ENCODE results near the gene ARHGAP5. TPM values are rescaled to one million over a fixed set of nuclear protein-coding genes. Genes with fewer than 3 reads are reported as not detected.

ARHGAP5 gene
- total and polyA plus RNA-seq, 2 donors = 25.9 to 64.1 TPM

GRCh38 chr14:32081901-32082300 is 4.8 kb downstream of the ARHGAP5 start:
- H3K4me3 ChIP-seq (ENCODE audit: low read length in 2 of 2) = no peak overlapping the region
- no peaks in the 10 kb centered on the region for H3K36me3 ChIP-seq (ENCODE audit: control insufficient read depth in 2 of 2, insufficient read depth in 2 of 2, low read length in 1 of 2)
- peaks cover 0 to 5% of the 10 kb centered on the region in 2 donors for H3K4me1 ChIP-seq (ENCODE audit: control insufficient read depth in 2 of 2, insufficient read depth in 2 of 2, low read length in 2 of 2)
- no peak overlapping the region for H3K27ac ChIP-seq (ENCODE audit: low read depth in 1 of 2, low read length in 1 of 2)
- 96% methylated on average over 7 of the region's 7 CpGs for WGBS
- no peak for DNase-seq (ENCODE audit: low read depth in 6 of 9, low spot score in 9 of 9)
- peaks cover 0 to 6% of the 10 kb centered on the region in 2 donors for H3K9me3 ChIP-seq (ENCODE audit: control insufficient read depth in 2 of 2, insufficient read depth in 1 of 2, low read length in 1 of 2)
- no peaks in the 10 kb centered on the region for H3K27me3 ChIP-seq (ENCODE audit: control insufficient read depth in 2 of 2, insufficient read depth in 1 of 2, low read length in 1 of 2)

GRCh38 chr14:32083315-32083624 is 6.2 kb downstream of the ARHGAP5 start:
- Histone ChIP-seq H3K27ac (ENCODE audit: low read depth in 1 of 2, low read length in 1 of 2) (no peak overlapping the region), H3K36me3 (ENCODE audit: control insufficient read depth in 2 of 2, insufficient read depth in 2 of 2, low read length in 1 of 2) (no peaks in the 10 kb centered on the region), H3K27me3 (ENCODE audit: control insufficient read depth in 2 of 2, insufficient read depth in 1 of 2, low read length in 1 of 2) (no peaks in the 10 kb centered on the region), H3K4me3 (ENCODE audit: low read length in 2 of 2) (no peak overlapping the region), H3K4me1 (ENCODE audit: control insufficient read depth in 2 of 2, insufficient read depth in 2 of 2, low read length in 2 of 2) (peaks cover 0 to 5% of the 10 kb centered on the region in 2 donors), H3K9me3 (ENCODE audit: control insufficient read depth in 2 of 2, insufficient read depth in 1 of 2, low read length in 1 of 2) (no peaks in the 10 kb centered on the region)
- no peak for DNase-seq (ENCODE audit: low read depth in 6 of 9, low spot score in 9 of 9)

- H3K27ac ChIP-seq (ENCODE audit: low read depth in 1 of 2, low read length in 1 of 2) = no peak overlapping the region
- peaks cover 0 to 3% of the 10 kb centered on the region in 2 donors for H3K4me1 ChIP-seq (ENCODE audit: control insufficient read depth in 2 of 2, insufficient read depth in 2 of 2, low read length in 2 of 2)
- no peaks in the 10 kb centered on the region for H3K27me3 ChIP-seq (ENCODE audit: control insufficient read depth in 2 of 2, insufficient read depth in 1 of 2, low read length in 1 of 2)
- H3K36me3 ChIP-seq (ENCODE audit: control insufficient read depth in 2 of 2, insufficient read depth in 2 of 2, low read length in 1 of 2) = no peaks in the 10 kb centered on the region
- no peak overlapping the region for H3K4me3 ChIP-seq (ENCODE audit: low read length in 2 of 2)
- H3K9me3 ChIP-seq (ENCODE audit: control insufficient read depth in 2 of 2, insufficient read depth in 1 of 2, low read length in 1 of 2) = no peaks in the 10 kb centered on the region
- DNase-seq (ENCODE audit: low read depth in 6 of 9, low spot score in 9 of 9) = no peak
These were observed 6.7 kb downstream of the ARHGAP5 start for GRCh38 chr14:32083789-32084188.

- no peaks in the 10 kb centered on the region for H3K27me3 ChIP-seq (ENCODE audit: control insufficient read depth in 2 of 2, insufficient read depth in 1 of 2, low read length in 1 of 2)
- no peak overlapping the region for H3K4me3 ChIP-seq (ENCODE audit: low read length in 2 of 2)
- DNase-seq (ENCODE audit: low read depth in 6 of 9, low spot score in 9 of 9) = no peak
- no peaks in the 10 kb centered on the region for H3K36me3 ChIP-seq (ENCODE audit: control insufficient read depth in 2 of 2, insufficient read depth in 2 of 2, low read length in 1 of 2)
- WGBS = 95% methylated on average over 3 of the region's 3 CpGs
- H3K27ac ChIP-seq (ENCODE audit: low read depth in 1 of 2, low read length in 1 of 2) = no peak overlapping the region
- H3K9me3 ChIP-seq (ENCODE audit: control insufficient read depth in 2 of 2, insufficient read depth in 1 of 2, low read length in 1 of 2) = no peaks in the 10 kb centered on the region
- no peaks in the 10 kb centered on the region for H3K4me1 ChIP-seq (ENCODE audit: control insufficient read depth in 2 of 2, insufficient read depth in 2 of 2, low read length in 2 of 2)
These were observed 8.2 kb downstream of the ARHGAP5 start for GRCh38 chr14:32085182-32085844.

GRCh38 chr14:32085845-32086383 is 8.8 kb downstream of the ARHGAP5 start:
- H3K9me3 ChIP-seq (ENCODE audit: control insufficient read depth in 2 of 2, insufficient read depth in 1 of 2, low read length in 1 of 2) = no peaks in the 10 kb centered on the region
- no peak for DNase-seq (ENCODE audit: low read depth in 6 of 9, low spot score in 9 of 9)
- 93% methylated on average over 2 of the region's 2 CpGs for WGBS
- H3K27me3 ChIP-seq (ENCODE audit: control insufficient read depth in 2 of 2, insufficient read depth in 1 of 2, low read length in 1 of 2) = no peaks in the 10 kb centered on the region
- H3K4me3 ChIP-seq (ENCODE audit: low read length in 2 of 2) = no peak overlapping the region
- no peaks in the 10 kb centered on the region for H3K4me1 ChIP-seq (ENCODE audit: control insufficient read depth in 2 of 2, insufficient read depth in 2 of 2, low read length in 2 of 2)
- peaks cover 0 to 4% of the 10 kb centered on the region in 2 donors for H3K36me3 ChIP-seq (ENCODE audit: control insufficient read depth in 2 of 2, insufficient read depth in 2 of 2, low read length in 1 of 2)
- H3K27ac ChIP-seq (ENCODE audit: low read depth in 1 of 2, low read length in 1 of 2) = no peak overlapping the region

- H3K27me3 ChIP-seq (ENCODE audit: control insufficient read depth in 2 of 2, insufficient read depth in 1 of 2, low read length in 1 of 2) = no peaks in the 10 kb centered on the region
- no peak overlapping the region for H3K4me3 ChIP-seq (ENCODE audit: low read length in 2 of 2)
- 96% methylated on average over 3 of the region's 3 CpGs for WGBS
- no peaks in the 10 kb centered on the region for H3K9me3 ChIP-seq (ENCODE audit: control insufficient read depth in 2 of 2, insufficient read depth in 1 of 2, low read length in 1 of 2)
- no peaks in the 10 kb centered on the region for H3K4me1 ChIP-seq (ENCODE audit: control insufficient read depth in 2 of 2, insufficient read depth in 2 of 2, low read length in 2 of 2)
- H3K36me3 ChIP-seq (ENCODE audit: control insufficient read depth in 2 of 2, insufficient read depth in 2 of 2, low read length in 1 of 2) = peaks cover 0 to 9% of the 10 kb centered on the region in 2 donors
- no peak for DNase-seq (ENCODE audit: low read depth in 6 of 9, low spot score in 9 of 9)
- no peak overlapping the region for H3K27ac ChIP-seq (ENCODE audit: low read depth in 1 of 2, low read length in 1 of 2)
These were observed 10.2 kb downstream of the ARHGAP5 start for GRCh38 chr14:32087173-32087861.

- H3K36me3 ChIP-seq (ENCODE audit: control insufficient read depth in 2 of 2, insufficient read depth in 2 of 2, low read length in 1 of 2) = peaks cover 0 to 9% of the 10 kb centered on the region in 2 donors
- no peaks in the 10 kb centered on the region for H3K27me3 ChIP-seq (ENCODE audit: control insufficient read depth in 2 of 2, insufficient read depth in 1 of 2, low read length in 1 of 2)
- H3K27ac ChIP-seq (ENCODE audit: low read depth in 1 of 2, low read length in 1 of 2) = no peak overlapping the region
- DNase-seq (ENCODE audit: low read depth in 6 of 9, low spot score in 9 of 9) = no peak
- 76% methylated on average over 2 of the region's 2 CpGs for WGBS
- no peak overlapping the region for H3K4me3 ChIP-seq (ENCODE audit: low read length in 2 of 2)
- no peaks in the 10 kb centered on the region for H3K9me3 ChIP-seq (ENCODE audit: control insufficient read depth in 2 of 2, insufficient read depth in 1 of 2, low read length in 1 of 2)
- H3K4me1 ChIP-seq (ENCODE audit: control insufficient read depth in 2 of 2, insufficient read depth in 2 of 2, low read length in 2 of 2) = no peaks in the 10 kb centered on the region
These were observed 10.8 kb downstream of the ARHGAP5 start for GRCh38 chr14:32087907-32088306.

- Histone ChIP-seq H3K9me3 (ENCODE audit: control insufficient read depth in 2 of 2, insufficient read depth in 1 of 2, low read length in 1 of 2) (no peaks in the 10 kb centered on the region), H3K36me3 (ENCODE audit: control insufficient read depth in 2 of 2, insufficient read depth in 2 of 2, low read length in 1 of 2) (peaks cover 0 to 9% of the 10 kb centered on the region in 2 donors), H3K4me1 (ENCODE audit: control insufficient read depth in 2 of 2, insufficient read depth in 2 of 2, low read length in 2 of 2) (no peaks in the 10 kb centered on the region), H3K4me3 (ENCODE audit: low read length in 2 of 2) (no peak overlapping the region), H3K27me3 (ENCODE audit: control insufficient read depth in 2 of 2, insufficient read depth in 1 of 2, low read length in 1 of 2) (no peaks in the 10 kb centered on the region), H3K27ac (ENCODE audit: low read depth in 1 of 2, low read length in 1 of 2) (no peak overlapping the region)
- 97% methylated on average over 6 of the region's 6 CpGs for WGBS
- no peak for DNase-seq (ENCODE audit: low read depth in 6 of 9, low spot score in 9 of 9)
These were observed 13.6 kb downstream of the ARHGAP5 start for GRCh38 chr14:32090686-32091085.

GRCh38 chr14:32099473-32099872 is 22.4 kb downstream of the ARHGAP5 start:
- DNase-seq (ENCODE audit: low read depth in 6 of 9, low spot score in 9 of 9) = no peak
- H3K4me3 ChIP-seq (ENCODE audit: low read length in 2 of 2) = no peak overlapping the region
- no peak overlapping the region for H3K27ac ChIP-seq (ENCODE audit: low read depth in 1 of 2, low read length in 1 of 2)
- H3K36me3 ChIP-seq (ENCODE audit: control insufficient read depth in 2 of 2, insufficient read depth in 2 of 2, low read length in 1 of 2) = peaks cover 0 to 3% of the 10 kb centered on the region in 2 donors
- peaks cover 4 to 6% of the 10 kb centered on the region in 2 donors for H3K4me1 ChIP-seq (ENCODE audit: control insufficient read depth in 2 of 2, insufficient read depth in 2 of 2, low read length in 2 of 2)
- WGBS = 99% methylated on average over 2 of the region's 2 CpGs
- H3K9me3 ChIP-seq (ENCODE audit: control insufficient read depth in 2 of 2, insufficient read depth in 1 of 2, low read length in 1 of 2) = no peaks in the 10 kb centered on the region
- no peaks in the 10 kb centered on the region for H3K27me3 ChIP-seq (ENCODE audit: control insufficient read depth in 2 of 2, insufficient read depth in 1 of 2, low read length in 1 of 2)

All from thymus (tissue), 11 donors.